Activated T-cell treated with anti-CD3 and anti-CD28 coated beads for 1 hour (primary cell): ENCODE data around the gene TENM3.

Source experiments
- DNase-seq: peaks from one replicate; pipeline ENCODE4 v3.0.0-alpha.2; 2020; ENCODE audit warnings: low read depth

Gene TENM3

GRCh38 chr4:182818926-182819730 lies 575.9 kb downstream of the TENM3 start:
- no peak for DNase-seq

DNA sequence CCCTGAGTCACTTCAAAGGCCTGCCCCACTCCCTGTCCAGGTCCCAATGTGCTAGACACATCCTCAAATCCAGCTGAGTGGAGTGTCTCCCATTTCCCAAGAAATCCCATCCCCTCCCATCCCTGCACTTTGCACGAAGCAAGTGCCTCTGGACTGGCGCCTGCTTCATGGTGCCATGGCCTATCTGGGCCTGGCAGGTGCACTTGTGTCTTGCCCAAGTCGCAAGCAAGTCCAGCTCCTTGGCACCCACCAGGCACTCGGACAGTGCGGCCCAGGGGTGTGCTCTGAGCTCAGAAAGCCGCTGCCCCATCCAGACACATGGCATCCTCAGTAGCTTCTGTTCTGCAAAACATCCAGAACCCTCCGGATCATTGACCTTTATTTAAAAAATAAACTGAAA lies 576.5 kb downstream of the TENM3 start:
- DNase-seq: no peak

- DNase-seq: no peak
Observed at GRCh38 chr4:182822554-182822953, 579.4 kb downstream of the TENM3 start.

DNA sequence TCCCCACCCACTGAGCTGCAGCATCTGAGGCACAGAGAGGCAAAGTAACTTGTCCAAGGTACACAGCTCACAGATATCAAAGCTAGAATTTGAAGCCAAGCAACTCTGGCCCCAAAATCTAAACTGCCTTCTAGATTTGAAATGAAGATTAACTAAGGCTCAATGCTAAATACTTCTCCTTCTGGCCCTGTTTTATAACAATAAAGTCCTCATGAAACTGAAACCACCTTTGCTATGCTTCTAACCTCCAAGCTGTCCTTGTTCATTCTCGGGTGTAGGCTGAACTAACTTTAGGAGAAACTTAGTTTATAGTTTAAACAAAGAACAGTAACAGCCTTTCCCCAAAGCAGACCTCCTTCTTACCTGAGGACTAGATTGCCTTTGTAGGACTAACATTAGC lies 580.4 kb downstream of the TENM3 start:
- DNase-seq: no peak

- no peak for DNase-seq
Observed at GRCh38 chr4:182825003-182825402, 581.8 kb downstream of the TENM3 start.

GRCh38 chr4:182825786-182826185 lies 582.6 kb downstream of the TENM3 start:
- no peak for DNase-seq

DNA sequence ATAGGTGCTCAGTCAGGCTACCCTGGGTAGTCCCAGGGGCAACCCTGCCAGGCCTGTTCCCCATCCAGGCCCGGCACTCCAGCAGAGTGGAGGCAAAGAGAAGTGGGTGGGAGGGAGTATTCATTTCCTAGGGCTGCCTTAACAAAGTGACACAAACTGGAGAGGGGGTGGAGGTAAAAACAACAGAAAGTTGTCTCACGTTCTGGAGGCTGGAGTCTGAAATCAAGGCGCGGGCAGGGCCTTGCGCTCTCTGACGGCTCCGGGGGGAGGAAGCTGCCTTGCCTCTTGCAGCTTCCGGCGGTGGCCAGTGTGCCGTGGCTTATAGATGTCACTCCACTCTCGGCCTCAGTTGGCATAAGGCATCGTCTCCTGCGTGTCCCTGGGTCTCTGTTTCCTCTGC lies 583.2 kb downstream of the TENM3 start:
- DNase-seq: no peak

DNA sequence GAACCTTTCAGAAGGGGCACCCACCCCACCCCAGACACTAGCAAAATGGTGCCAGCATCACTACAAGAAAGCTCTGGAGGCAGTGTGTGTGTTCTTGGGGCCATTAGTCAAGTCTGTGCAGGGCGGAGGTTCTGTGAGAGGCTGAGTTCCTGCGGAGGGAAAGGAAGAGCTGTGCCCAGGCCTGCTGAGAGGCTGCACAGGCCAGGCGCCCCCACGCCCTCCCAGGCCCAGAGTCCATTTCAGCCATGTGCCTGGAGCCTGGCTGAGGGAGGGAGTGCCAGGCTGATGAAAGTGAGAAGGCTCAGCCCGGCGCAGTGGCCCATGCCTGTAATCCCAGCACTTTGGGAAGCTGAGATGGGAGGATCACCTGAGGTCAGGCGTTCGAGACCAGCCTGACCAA lies 584.0 kb downstream of the TENM3 start:
- DNase-seq: no peak

- DNase-seq: no peak
Observed at GRCh38 chr4:182827954-182828353, 584.8 kb downstream of the TENM3 start.

DNA sequence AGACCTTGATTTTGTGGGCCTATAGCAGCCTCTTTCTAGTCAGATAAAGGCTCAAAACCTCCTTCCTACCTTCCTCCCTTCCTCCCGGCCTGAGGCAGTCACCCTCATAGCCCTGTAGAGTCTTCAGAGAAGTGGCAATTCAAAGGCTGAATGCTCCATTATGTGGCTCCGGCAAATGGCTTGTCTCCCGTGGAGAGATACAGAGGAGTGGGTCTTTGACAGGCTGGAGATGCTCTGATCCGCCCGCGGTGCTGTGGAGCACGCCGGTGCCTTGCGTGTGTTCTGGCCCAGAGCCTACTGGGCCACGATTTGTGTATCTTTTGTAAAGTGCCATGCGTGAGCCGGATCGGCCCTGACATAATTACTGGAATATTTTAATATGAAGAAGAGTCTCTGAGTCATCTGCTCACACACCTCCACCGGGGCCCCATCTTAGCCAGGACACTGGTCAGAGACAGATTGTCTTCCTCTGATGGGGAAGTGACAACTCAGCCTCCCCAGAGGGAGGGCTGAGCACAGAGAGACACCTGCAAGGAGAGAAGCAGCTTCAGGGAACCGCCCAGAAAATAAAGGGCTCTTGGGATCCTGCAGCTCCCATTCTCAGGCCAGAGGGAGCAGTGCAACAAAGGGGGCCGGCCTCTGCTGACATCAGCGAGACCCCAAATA lies 585.3 kb downstream of the TENM3 start:
- DNase-seq: no peak

- DNase-seq: no peak
Observed at GRCh38 chr4:182829196-182829595, 586.0 kb downstream of the TENM3 start.

GRCh38 chr4:182831376-182831775 lies 588.2 kb downstream of the TENM3 start:
- no peak for DNase-seq

GRCh38 chr4:182832352-182833120 lies 589.3 kb downstream of the TENM3 start:
- no peak for DNase-seq

DNA sequence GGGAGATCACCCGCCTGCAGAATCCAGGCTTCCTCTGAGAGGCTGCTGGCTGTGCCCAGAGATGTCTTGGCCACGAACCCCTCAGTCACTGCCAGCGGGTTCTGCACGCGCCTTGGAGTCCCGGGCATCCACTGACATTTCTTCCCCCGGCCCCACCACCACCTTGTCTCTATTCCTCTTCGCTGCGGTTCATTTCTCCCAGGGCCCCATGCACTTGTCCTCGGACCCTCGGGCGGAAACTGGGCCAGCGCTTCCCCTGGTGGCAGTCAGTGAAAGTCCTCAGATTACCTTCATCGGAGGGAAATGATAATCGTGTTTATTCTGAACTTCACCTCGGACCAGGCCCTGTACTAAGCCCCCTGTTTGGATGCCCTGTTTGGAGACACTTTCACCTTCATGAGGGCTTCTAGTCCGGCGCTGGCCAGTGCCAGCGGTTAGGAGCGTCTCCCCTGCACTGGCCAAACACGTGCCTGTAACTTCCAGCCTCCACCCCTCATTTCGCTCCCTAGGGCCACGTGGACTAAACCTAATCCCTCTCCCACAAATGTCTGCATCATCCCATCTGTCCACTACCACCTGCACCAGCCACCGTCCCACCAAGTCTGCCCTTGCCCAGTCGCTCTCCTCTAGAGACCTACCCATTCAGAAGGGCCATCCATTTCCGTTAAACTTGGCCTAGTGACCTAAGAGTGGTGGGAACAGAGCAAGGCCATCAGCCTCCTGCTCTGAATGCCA lies 592.0 kb downstream of the TENM3 start:
- no peak for DNase-seq

DNA sequence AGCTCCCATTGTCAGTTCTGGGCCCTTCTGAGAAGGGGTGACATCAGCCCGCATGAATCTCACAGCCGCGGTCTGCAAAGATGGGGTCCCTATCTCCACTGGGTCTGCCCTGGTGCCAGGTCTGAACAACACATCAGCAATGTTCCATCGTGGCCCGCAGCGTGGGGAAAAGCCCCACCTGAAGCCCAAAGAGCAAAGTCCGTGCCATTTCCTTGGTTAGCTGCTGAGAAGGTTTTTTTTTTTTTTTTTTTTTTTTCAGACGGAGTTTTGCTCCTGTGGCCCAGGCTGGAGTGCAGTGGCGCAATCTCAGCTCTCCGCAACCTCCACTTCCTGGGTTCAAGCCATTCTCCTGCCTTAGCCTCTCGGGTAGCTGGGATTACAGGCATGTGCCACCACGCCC lies 594.6 kb downstream of the TENM3 start:
- no peak for DNase-seq

- no peak for DNase-seq
Observed at GRCh38 chr4:182838535-182838934, 595.3 kb downstream of the TENM3 start.

DNA sequence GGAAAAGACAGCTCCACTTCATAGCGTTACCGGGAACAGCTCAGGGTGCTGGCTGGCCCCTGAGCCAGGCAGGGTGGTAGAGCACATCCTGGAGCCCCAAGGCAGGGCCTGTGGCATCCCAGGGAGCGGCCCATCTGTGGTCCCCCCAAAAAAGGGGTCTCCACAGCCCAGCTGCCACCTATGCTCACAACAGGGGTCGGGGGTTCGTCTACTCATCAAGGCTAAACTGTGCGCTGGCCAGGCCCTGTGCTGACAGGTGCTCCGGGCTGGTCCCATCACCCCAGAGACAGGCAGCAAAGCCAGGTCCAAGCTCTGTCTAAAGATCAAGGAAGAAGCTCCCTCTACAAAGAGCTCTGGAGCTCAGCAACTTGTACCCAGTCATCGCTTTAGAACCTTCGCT lies 596.1 kb downstream of the TENM3 start:
- no peak for DNase-seq

DNA sequence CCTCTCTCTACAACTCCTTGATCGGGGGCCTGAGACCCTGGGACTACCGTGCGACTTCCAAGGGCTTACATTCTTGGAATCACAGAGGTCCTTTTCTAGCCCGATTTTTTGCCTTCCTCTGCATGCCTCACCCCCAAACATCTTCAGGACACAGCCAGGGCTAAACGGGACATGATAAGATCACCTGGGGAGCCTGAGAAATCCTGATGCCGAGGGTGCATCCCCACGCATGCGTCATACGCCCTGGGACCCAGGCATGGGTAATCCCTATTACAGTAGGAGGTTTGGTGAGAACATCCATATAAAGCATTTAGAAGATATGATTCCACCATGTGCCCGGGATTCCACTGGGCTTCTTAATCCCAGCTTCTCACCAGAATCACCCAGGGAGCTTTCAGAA lies 596.9 kb downstream of the TENM3 start:
- DNase-seq: no peak

DNA sequence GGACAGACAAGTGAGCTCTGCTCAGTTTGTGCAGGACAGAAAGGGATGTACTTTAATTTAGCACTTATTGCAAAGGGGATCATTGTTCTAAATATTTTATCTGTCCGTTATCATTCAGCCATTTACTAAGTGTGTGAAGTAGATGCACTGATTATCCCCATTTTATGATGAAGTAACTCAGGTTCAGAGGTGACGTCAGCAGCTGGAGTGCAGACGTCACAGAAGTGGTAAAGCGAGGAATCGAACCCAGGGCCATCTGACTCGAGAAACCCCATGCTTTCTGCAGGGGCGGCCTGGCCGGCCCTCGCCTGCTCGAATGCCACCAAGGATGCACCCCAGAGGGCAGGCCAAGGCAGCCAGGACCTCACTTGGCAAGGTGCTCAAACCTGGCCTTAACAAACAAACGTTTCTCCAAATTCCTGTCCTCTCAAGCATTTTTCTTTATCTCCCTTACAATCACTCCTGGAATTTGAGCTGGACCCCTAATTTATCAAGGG lies 599.0 kb downstream of the TENM3 start:
- no peak for DNase-seq

GRCh38 chr4:182842759-182843390 lies 599.7 kb downstream of the TENM3 start:
- DNase-seq: no peak

- no peak for DNase-seq
Observed at GRCh38 chr4:182843808-182844325, 600.7 kb downstream of the TENM3 start.
